HepG2 (cell line): ENCODE measurements around the gene ELP5. TPM values are rescaled to one million over a fixed set of nuclear protein-coding genes. Genes with fewer than 3 reads are reported as not detected.

Source experiments
- ARID2 ChIP-seq: sonication (generic); formaldehyde crosslinking; IDR thresholded peaks from 2 replicates; pipeline ENCODE4 v1.8.1; 2022; ENCODE audit warnings: mild to moderate bottlenecking, missing genetic modification reagents, borderline replicate concordance
- ARNT2 ChIP-seq: sonication (generic); formaldehyde crosslinking; IDR thresholded peaks from 2 replicates; pipeline ENCODE4 v1.8.0; 2022; ENCODE audit warnings: mild to moderate bottlenecking, low read depth, missing genetic modification reagents, moderate library complexity
- CEBPB ChIP-seq: IDR thresholded peaks from 2 replicates; pipeline ENCODE4 v1.6.1; 2011; ENCODE audit warnings: low read depth, low read length, improper control_type of control experiment, borderline replicate concordance
- DR1 ChIP-seq: sonication (generic); formaldehyde crosslinking; IDR thresholded peaks from 2 replicates; pipeline ENCODE4 v1.8.0; 2021; ENCODE audit warnings: mild to moderate bottlenecking, missing genetic modification reagents, inconsistent platforms
- FIP1L1 ChIP-seq: fragments of 200-400 bp; formaldehyde crosslinking; IDR thresholded peaks from 2 replicates; pipeline ENCODE4 v1.6.1; 2018; ENCODE audit warnings: low read depth, mild to moderate bottlenecking, low read length, moderate library complexity, borderline replicate concordance; ENCODE audit not compliant: insufficient read depth
- FOXA1 ChIP-seq, 2 experiments: fragments of 450-650 bp in 1 of 2; sonication (generic) in 1 of 2; formaldehyde crosslinking in 1 of 2; IDR thresholded peaks; 2 replicates each; pipeline versions ENCODE4 v1.4.0 to v1.6.1; 2016 to 2020; ENCODE audit warnings: missing genetic modification reagents in 1 of 2
- HES4 ChIP-seq: sonication (generic); formaldehyde crosslinking; IDR thresholded peaks from 2 replicates; pipeline ENCODE4 v1.9.0; 2021; ENCODE audit warnings: mild to moderate bottlenecking, missing genetic modification reagents, borderline replicate concordance
- HMG20B ChIP-seq: conservative IDR thresholded peaks from 2 replicates; pipeline ENCODE4 v1.6.1; 2016; ENCODE audit warnings: missing genetic modification reagents, missing compliant biosample characterization
- HNF4A ChIP-seq: sonication (generic); formaldehyde crosslinking; IDR thresholded peaks from 2 replicates; pipeline ENCODE4 v1.4.0; 2020; ENCODE audit warnings: missing genetic modification reagents
- IKZF4 ChIP-seq: sonication (generic); formaldehyde crosslinking; IDR thresholded peaks from 2 replicates; pipeline ENCODE4 v1.5.1; 2020; ENCODE audit warnings: borderline replicate concordance, mild to moderate bottlenecking, low read depth, missing genetic modification reagents; ENCODE audit errors: not compliant biosample characterization
- REXO4 ChIP-seq: sonication (generic); formaldehyde crosslinking; IDR thresholded peaks from 2 replicates; pipeline ENCODE4 v1.8.0; 2022; ENCODE audit warnings: missing genetic modification reagents, mild to moderate bottlenecking, borderline replicate concordance
- RFX5 ChIP-seq: IDR thresholded peaks from 2 replicates; pipeline ENCODE4 v1.6.1; 2011; ENCODE audit warnings: low read depth, low read length, improper control_type of control experiment
- RFXANK ChIP-seq: IDR thresholded peaks from 2 replicates; pipeline ENCODE4 v1.6.1; 2016
- SOX13 ChIP-seq, 3 experiments: fragments of 450-650 bp in 1 of 3; sonication (generic) in 1 of 3; formaldehyde crosslinking in 1 of 3; IDR thresholded peaks in 2 of 3; conservative IDR thresholded peaks in 1 of 3; 2 replicates each; pipeline versions ENCODE4 v1.5.0 to v1.6.1; 2016 to 2020; ENCODE audit warnings: antibody characterized with exemption in 1 of 3, mild to moderate bottlenecking in 1 of 3, missing compliant biosample characterization in 1 of 3, missing genetic modification reagents in 1 of 3, moderate library complexity in 1 of 3
- SP4 ChIP-seq: sonication (generic); formaldehyde crosslinking; IDR thresholded peaks from 2 replicates; pipeline ENCODE4 v1.8.1; 2023; ENCODE audit warnings: mild to moderate bottlenecking, missing genetic modification reagents
- TBX2 ChIP-seq: sonication (generic); formaldehyde crosslinking; IDR thresholded peaks from 2 replicates; pipeline ENCODE4 v1.5.0; 2020; ENCODE audit warnings: missing genetic modification reagents, mild to moderate bottlenecking, borderline replicate concordance
- THAP8 ChIP-seq: sonication (generic); formaldehyde crosslinking; IDR thresholded peaks from 2 replicates; pipeline ENCODE4 v1.5.1; 2020; ENCODE audit warnings: missing genetic modification reagents, mild to moderate bottlenecking, borderline replicate concordance
- ZC3H4 ChIP-seq: sonication (generic); formaldehyde crosslinking; IDR thresholded peaks from 2 replicates; pipeline ENCODE4 v1.4.0; 2020; ENCODE audit warnings: missing genetic modification reagents, borderline replicate concordance
- ZFX ChIP-seq: sonication (generic); formaldehyde crosslinking; IDR thresholded peaks from 2 replicates; pipeline ENCODE4 v1.4.0; 2020; ENCODE audit warnings: mild to moderate bottlenecking, low read depth, missing genetic modification reagents, moderate library complexity
- ZMYM4 ChIP-seq: sonication (generic); formaldehyde crosslinking; IDR thresholded peaks from 2 replicates; pipeline ENCODE4 v1.8.1; 2023; ENCODE audit warnings: mild to moderate bottlenecking, missing genetic modification reagents
- ZNF20 ChIP-seq: sonication (generic); formaldehyde crosslinking; IDR thresholded peaks from 2 replicates; pipeline ENCODE4 v1.4.0; 2020; ENCODE audit warnings: mild to moderate bottlenecking, moderate library complexity, missing genetic modification reagents
- ZNF251 ChIP-seq: sonication (generic); formaldehyde crosslinking; IDR thresholded peaks from 2 replicates; pipeline ENCODE4 v1.9.0; 2021; ENCODE audit warnings: mild to moderate bottlenecking, missing genetic modification reagents
- ZNF431 ChIP-seq: sonication (generic); formaldehyde crosslinking; IDR thresholded peaks from 2 replicates; pipeline ENCODE4 v1.9.0; 2022; ENCODE audit warnings: missing genetic modification reagents, low read depth, mild to moderate bottlenecking, borderline replicate concordance
- ZNF572 ChIP-seq: sonication (generic); formaldehyde crosslinking; IDR thresholded peaks from 2 replicates; pipeline ENCODE4 v1.5.1; 2020; ENCODE audit warnings: mild to moderate bottlenecking, missing genetic modification reagents
- ZNF589 ChIP-seq: sonication (generic); formaldehyde crosslinking; conservative IDR thresholded peaks from 2 replicates; pipeline ENCODE4 v1.8.0; 2022; ENCODE audit warnings: mild to moderate bottlenecking, moderate library complexity, missing genetic modification reagents
- polyA plus RNA-seq, 8 experiments: library from polyadenylated mRNA; depleted of rRNA in 3 of 8; stranded (reverse) in 7 of 8; unstranded in 1 of 8; fragments of >200 nt; fragmentation: Illumina TruSeq in 4 of 8; extraction: Trizol in 4 of 8; gene quantifications; 2 replicates each; pipeline versions ENCODE4 v1.2.1 to v1.2.3, GENCODE V29; 2011 to 2016; ENCODE audit warnings: low read depth in 4 of 8, missing spikeins in 1 of 8, mixed read lengths in 1 of 8; ENCODE audit not compliant: insufficient read depth in 1 of 8
- total RNA-seq, 5 experiments: library from RNA; depleted of rRNA; stranded (reverse); fragments of >200 nt; fragmentation: Illumina TruSeq; extraction: Trizol; gene quantifications; 2 replicates each; pipeline ENCODE4 v1.2.3, GENCODE V29; 2016; ENCODE audit warnings: low read depth in 1 of 5
- TF ChIP-seq, protein P1 (sequence below): IDR thresholded peaks from 2 replicates; pipeline ENCODE4 v1.6.1; 2012; ENCODE audit warnings: low read depth, low read length, improper control_type of control experiment
- TF ChIP-seq, protein P2 (sequence below): sonication (generic); formaldehyde crosslinking; IDR thresholded peaks from 2 replicates; pipeline ENCODE4 v1.5.0; 2020; ENCODE audit warnings: missing genetic modification reagents
- TF ChIP-seq, protein P3 (sequence below): sonication (generic); formaldehyde crosslinking; IDR thresholded peaks from 2 replicates; pipeline ENCODE4 v1.4.0; 2020; ENCODE audit warnings: missing genetic modification reagents

ELP5 gene
- total and polyA plus RNA-seq, 2 of the 13 experiments (the other 11 are each of a cell fraction or from before 2014, with no cell fraction given), result 67.6 to 69.8 TPM

DNA sequence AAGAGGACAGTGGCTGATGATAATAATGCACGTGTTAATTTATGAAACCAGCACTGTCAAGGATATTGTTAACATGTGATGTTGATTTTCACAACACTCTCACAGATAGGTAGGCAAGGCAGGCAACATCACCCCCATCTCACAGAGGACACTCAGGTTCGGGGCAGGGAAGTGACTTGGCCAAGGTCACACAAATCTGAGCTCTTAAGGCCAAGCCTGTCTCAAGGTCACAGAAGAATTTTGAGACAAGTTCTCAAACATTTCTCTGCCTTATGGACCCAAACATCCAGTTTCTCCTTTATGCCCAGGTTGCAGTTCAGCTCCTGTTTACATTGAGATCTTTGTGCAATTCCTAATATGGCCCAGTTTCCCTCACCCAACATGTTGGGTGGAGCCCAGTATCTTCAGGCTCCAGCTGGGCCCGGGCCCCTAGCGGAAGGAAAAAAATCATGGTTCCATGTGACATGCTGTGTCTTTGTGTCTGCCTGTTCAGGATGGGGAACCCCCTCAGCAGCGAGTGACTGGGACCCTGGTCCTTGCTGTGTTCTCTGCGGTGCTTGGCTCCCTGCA, 30.8 kb downstream of the ELP5 start (continued):
- TF ChIP-seq FIP1L1, result no peak
- no peak for TF ChIP-seq ZMYM4 (CRISPR knock-in tag)
- TF ChIP-seq TBX2 (CRISPR knock-in tag), result no peak
- TF ChIP-seq REXO4 (CRISPR knock-in tag), result no peak
- no peak for TF ChIP-seq ZNF431
- TF ChIP-seq FOXA1 (IDR thresholded peaks at IDR 0.05), result no peak
- peak; percentile 82 for TF ChIP-seq FOXA1 (CRISPR knock-in tag; IDR thresholded peaks at IDR 0.05)
- peak; percentile 39; the same call in 1 of the 2 replicates for TF ChIP-seq CEBPB
- TF ChIP-seq SOX13 (IDR thresholded peaks at IDR 0.05), result no peak
- no peak for TF ChIP-seq SOX13 (CRISPR knock-in tag; conservative IDR thresholded peaks at IDR 0.05 in 1 of 2, IDR thresholded peaks at IDR 0.05 in 1 of 2)
- TF ChIP-seq HNF4A (CRISPR knock-in tag), result no peak
- TF ChIP-seq THAP8 (CRISPR knock-in tag), result no peak
- TF ChIP-seq RFXANK (CRISPR knock-in tag), result no peak
- TF ChIP-seq, protein P1, sequence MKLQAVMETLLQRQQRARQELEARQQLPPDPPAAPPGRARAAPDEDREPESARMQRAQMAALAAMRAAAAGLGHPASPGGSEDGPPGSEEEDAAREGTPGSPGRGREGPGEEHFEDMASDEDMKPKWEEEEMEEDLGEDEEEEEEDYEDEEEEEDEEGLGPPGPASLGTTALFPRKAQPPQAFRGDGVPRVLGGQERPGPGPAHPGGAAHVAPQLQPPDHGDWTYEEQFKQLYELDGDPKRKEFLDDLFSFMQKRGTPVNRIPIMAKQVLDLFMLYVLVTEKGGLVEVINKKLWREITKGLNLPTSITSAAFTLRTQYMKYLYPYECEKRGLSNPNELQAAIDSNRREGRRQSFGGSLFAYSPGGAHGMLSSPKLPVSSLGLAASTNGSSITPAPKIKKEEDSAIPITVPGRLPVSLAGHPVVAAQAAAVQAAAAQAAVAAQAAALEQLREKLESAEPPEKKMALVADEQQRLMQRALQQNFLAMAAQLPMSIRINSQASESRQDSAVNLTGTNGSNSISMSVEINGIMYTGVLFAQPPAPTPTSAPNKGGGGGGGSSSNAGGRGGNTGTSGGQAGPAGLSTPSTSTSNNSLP, result no peak
- TF ChIP-seq ZNF251 (CRISPR knock-in tag), result no peak
- no peak for TF ChIP-seq ZNF572 (CRISPR knock-in tag)
- TF ChIP-seq HMG20B (CRISPR knock-in tag), result no peak
- TF ChIP-seq, protein P2, sequence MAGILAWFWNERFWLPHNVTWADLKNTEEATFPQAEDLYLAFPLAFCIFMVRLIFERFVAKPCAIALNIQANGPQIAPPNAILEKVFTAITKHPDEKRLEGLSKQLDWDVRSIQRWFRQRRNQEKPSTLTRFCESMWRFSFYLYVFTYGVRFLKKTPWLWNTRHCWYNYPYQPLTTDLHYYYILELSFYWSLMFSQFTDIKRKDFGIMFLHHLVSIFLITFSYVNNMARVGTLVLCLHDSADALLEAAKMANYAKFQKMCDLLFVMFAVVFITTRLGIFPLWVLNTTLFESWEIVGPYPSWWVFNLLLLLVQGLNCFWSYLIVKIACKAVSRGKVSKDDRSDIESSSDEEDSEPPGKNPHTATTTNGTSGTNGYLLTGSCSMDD (CRISPR knock-in tag), result no peak
- TF ChIP-seq ZNF589 (CRISPR knock-in tag), result no peak
- no peak for TF ChIP-seq DR1 (CRISPR knock-in tag)
- no peak for TF ChIP-seq IKZF4 (CRISPR knock-in tag)
- TF ChIP-seq ZNF20 (CRISPR knock-in tag), result no peak
- no peak for TF ChIP-seq RFX5
- no peak for TF ChIP-seq ARID2 (CRISPR knock-in tag)
- TF ChIP-seq ZFX, result no peak
- TF ChIP-seq ZC3H4, result no peak
- no peak for TF ChIP-seq ARNT2 (CRISPR knock-in tag)
- TF ChIP-seq, protein P3, sequence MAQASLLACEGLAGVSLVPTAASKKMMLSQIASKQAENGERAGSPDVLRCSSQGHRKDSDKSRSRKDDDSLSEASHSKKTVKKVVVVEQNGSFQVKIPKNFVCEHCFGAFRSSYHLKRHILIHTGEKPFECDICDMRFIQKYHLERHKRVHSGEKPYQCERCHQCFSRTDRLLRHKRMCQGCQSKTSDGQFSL, result 0 out of 2 replicates have a peak, but pooled peaks have one; percentile 9
- TF ChIP-seq HES4, result no peak
- no peak for TF ChIP-seq SP4 (CRISPR knock-in tag)
